HepG2 (cell line): ENCODE results near the gene FAM229A. TPM values are rescaled to one million over a fixed set of nuclear protein-coding genes. Genes with fewer than 3 reads are reported as not detected.

Source experiments
- ATF4 ChIP-seq, 2 experiments: fragments of 450-650 bp in 1 of 2; sonication (generic) in 1 of 2; formaldehyde crosslinking; IDR thresholded peaks; 2 replicates each; pipeline versions ENCODE4 v1.5.0 to v1.8.0; 2020 to 2022; ENCODE audit warnings: mild to moderate bottlenecking in 1 of 2, missing genetic modification reagents in 1 of 2
- CEBPG ChIP-seq: IDR thresholded peaks from 2 replicates; pipeline ENCODE4 v1.6.1; 2016
- ELF3 ChIP-seq: IDR thresholded peaks from 2 replicates; pipeline ENCODE4 v1.6.1; 2016; ENCODE audit warnings: missing genetic modification reagents, missing compliant biosample characterization
- HIVEP1 ChIP-seq: sonication (generic); formaldehyde crosslinking; IDR thresholded peaks from 2 replicates; pipeline ENCODE4 v1.4.0; 2020; ENCODE audit warnings: mild to moderate bottlenecking, missing genetic modification reagents
- HNRNPLL ChIP-seq: fragments of 200-400 bp; formaldehyde crosslinking; IDR thresholded peaks from 2 replicates; pipeline ENCODE4 v1.6.1; 2017; ENCODE audit warnings: mild to moderate bottlenecking, low read depth, low read length; ENCODE audit not compliant: poor library complexity, severe bottlenecking
- PATZ1 ChIP-seq: sonication (generic); formaldehyde crosslinking; IDR thresholded peaks from 2 replicates; pipeline ENCODE4 v1.4.0; 2020; ENCODE audit warnings: missing genetic modification reagents
- SALL2 ChIP-seq: sonication (generic); formaldehyde crosslinking; IDR thresholded peaks from 2 replicates; pipeline ENCODE4 v1.8.1; 2023; ENCODE audit warnings: mild to moderate bottlenecking, missing genetic modification reagents, inconsistent platforms
- SMARCC2 ChIP-seq: fragments of 450-650 bp; IDR thresholded peaks from 2 replicates; pipeline ENCODE4 v1.6.1; 2017; ENCODE audit warnings: antibody characterized with exemption, mild to moderate bottlenecking
- TFDP1 ChIP-seq: IDR thresholded peaks from 2 replicates; pipeline ENCODE4 v1.6.1; 2016; ENCODE audit warnings: missing compliant biosample characterization, missing genetic modification reagents, borderline replicate concordance
- ZBTB10 ChIP-seq: sonication (generic); formaldehyde crosslinking; IDR thresholded peaks from 2 replicates; pipeline ENCODE4 v1.4.0; 2020; ENCODE audit warnings: missing genetic modification reagents, borderline replicate concordance
- ZBTB37 ChIP-seq: sonication (generic); formaldehyde crosslinking; IDR thresholded peaks from 2 replicates; pipeline ENCODE4 v1.4.0; 2020; ENCODE audit warnings: mild to moderate bottlenecking, missing genetic modification reagents
- ZEB1 ChIP-seq: IDR thresholded peaks from 2 replicates; pipeline ENCODE4 v1.6.1; 2012; ENCODE audit warnings: mild to moderate bottlenecking, low read depth, inconsistent platforms; ENCODE audit not compliant: insufficient replicate concordance
- ZGPAT ChIP-seq: IDR thresholded peaks from 2 replicates; pipeline ENCODE4 v1.6.1; 2016; ENCODE audit warnings: mild to moderate bottlenecking
- ZNF383 ChIP-seq: sonication (generic); formaldehyde crosslinking; IDR thresholded peaks from 2 replicates; pipeline ENCODE4 v1.4.0; 2020; ENCODE audit warnings: missing genetic modification reagents, mild to moderate bottlenecking, borderline replicate concordance
- ZNF512 ChIP-seq: sonication (generic); formaldehyde crosslinking; IDR thresholded peaks from 2 replicates; pipeline ENCODE4 v1.4.0; 2020; ENCODE audit warnings: mild to moderate bottlenecking, missing genetic modification reagents
- ZNF639 ChIP-seq: conservative IDR thresholded peaks from 2 replicates; pipeline ENCODE4 v1.6.1; 2018; ENCODE audit warnings: missing genetic modification reagents
- polyA plus RNA-seq, 8 experiments: library from polyadenylated mRNA; depleted of rRNA in 3 of 8; stranded (reverse) in 7 of 8; unstranded in 1 of 8; fragments of >200 nt; fragmentation: Illumina TruSeq in 4 of 8; extraction: Trizol in 4 of 8; gene quantifications; 2 replicates each; pipeline versions ENCODE4 v1.2.1 to v1.2.3, GENCODE V29; 2011 to 2016; ENCODE audit warnings: low read depth in 4 of 8, missing spikeins in 1 of 8, mixed read lengths in 1 of 8; ENCODE audit not compliant: insufficient read depth in 1 of 8
- total RNA-seq, 5 experiments: library from RNA; depleted of rRNA; stranded (reverse); fragments of >200 nt; fragmentation: Illumina TruSeq; extraction: Trizol; gene quantifications; 2 replicates each; pipeline ENCODE4 v1.2.3, GENCODE V29; 2016; ENCODE audit warnings: low read depth in 1 of 5

FAM229A gene
- total and polyA plus RNA-seq, 2 of the 13 experiments (the other 11 are each of a cell fraction or from before 2014, with no cell fraction given): 3.2 to 17.6 TPM

- TF ChIP-seq ZBTB10 (peak; percentile 74; the same call in 1 of the 2 replicates), TFDP1 (no peak), SALL2 (CRISPR knock-in tag) (no peak), PATZ1 (CRISPR knock-in tag) (0 out of 2 replicates have a peak, but pooled peaks have one; percentile 24), HIVEP1 (CRISPR knock-in tag) (no peak), ATF4 (CRISPR knock-in tag; IDR thresholded peaks at IDR 0.05) (no peak), HNRNPLL (no peak), ZNF512 (no peak), CEBPG (no peak), ELF3 (CRISPR knock-in tag) (0 out of 2 replicates have a peak, but pooled peaks have one; percentile 33), ZEB1 (no peak), SMARCC2 (no peak), ZBTB37 (CRISPR knock-in tag) (no peak; the same call in 1 of the 2 replicates), ZGPAT (no peak), ZNF639 (CRISPR knock-in tag) (no peak), ZNF383 (CRISPR knock-in tag) (no peak)
Measured at GRCh38 chr1:32349211-32349708, 13.0 kb downstream of the FAM229A start (continued).
